Activated CD4-positive, alpha-beta T cell treated with anti-CD3 and anti-CD28 coated beads for 36 hours (primary cell): ENCODE data around the gene ASCC3. TPM values are rescaled to one million over a fixed set of nuclear protein-coding genes. Genes with fewer than 3 reads are reported as not detected.

ENCODE experiments used
- ATAC-seq: fragments of 200-7000 bp; cut with Tn5 transposase; one replicate; pipeline ENCODE4 v1.10.0; 2021; ENCODE audit warnings: mild to moderate bottlenecking, moderate library complexity
- CTCF ChIA-PET: fragments of 350-600 bp; sonication (Branson Sonifier 250); formaldehyde crosslinking; loops from one replicate; lab custom pipeline; 2021; ENCODE audit warnings: antibody characterized with exemption; lab: Charles Lee
- POLR2A ChIA-PET: fragments of 350-600 bp; sonication (Branson Sonifier 250); formaldehyde crosslinking; loops from one replicate; lab custom pipeline; 2021; ENCODE audit warnings: antibody characterized with exemption, inconsistent platforms; lab: Charles Lee
- DNase-seq: peaks from one replicate; pipeline ENCODE4 v3.0.0-alpha.2; 2020
- H3K27ac Mint-ChIP-seq: one replicate; pipeline ENCODE4 v1.8.0; 2021; ENCODE audit warnings: mixed read lengths
- H3K27me3 Mint-ChIP-seq: one replicate; pipeline ENCODE4 v1.8.0; 2021; ENCODE audit warnings: mixed read lengths
- H3K36me3 Mint-ChIP-seq: one replicate; pipeline ENCODE4 v1.8.0; 2021; ENCODE audit warnings: low read depth, mixed read lengths
- H3K4me1 Mint-ChIP-seq: one replicate; pipeline ENCODE4 v1.8.0; 2021; ENCODE audit warnings: mixed read lengths
- H3K4me3 Mint-ChIP-seq: one replicate; pipeline ENCODE4 v1.8.0; 2021; ENCODE audit warnings: mild to moderate bottlenecking, moderate library complexity, mixed read lengths
- H3K9me3 Mint-ChIP-seq: one replicate; pipeline ENCODE4 v1.8.0; 2021; ENCODE audit warnings: low read depth, mixed read lengths
- intact Hi-C, 2 experiments: fragments of 100-400 bp; cut with DNase I in 1 of 2; cut with micrococcal nuclease in 1 of 2; formaldehyde crosslinking; loops; one replicate each; pipeline versions ENCODE4 v1.14.2 to v1.15.1; 2022 to 2024; cut with DNase I, micrococcal nuclease
- total RNA-seq, 2 experiments: library from RNA; stranded (reverse); gene quantifications; one replicate each; pipeline ENCODE4 v1.2.3, GENCODE V29; 2021

The ASCC3 gene
- total RNA-seq, 2 experiments from 2014 or later: 50.3 to 53.4 TPM

DNA sequence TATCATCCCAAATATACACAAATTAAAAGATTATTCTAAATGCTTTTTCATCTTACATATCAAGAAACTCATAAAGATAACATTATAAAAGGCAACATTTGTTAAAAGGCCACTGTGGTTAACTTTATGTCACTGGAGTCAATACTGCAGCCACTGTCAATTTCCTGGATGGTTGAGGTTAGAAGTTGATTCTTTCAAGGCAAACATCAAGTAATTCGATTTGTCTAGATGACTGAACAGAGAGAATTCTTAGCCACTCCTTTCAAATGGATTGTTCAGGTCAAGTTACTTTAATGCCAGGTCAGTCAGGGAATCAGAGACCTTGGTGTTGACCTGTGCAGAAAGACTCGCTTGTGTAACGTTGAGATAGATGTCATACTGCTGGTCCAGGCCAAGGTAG, 372.0 kb downstream of the ASCC3 start:
- no peaks in the 10 kb centered on the region for H3K4me1 Mint-ChIP-seq
- H3K27me3 Mint-ChIP-seq: no peaks in the 10 kb centered on the region
- no peaks in the 10 kb centered on the region for H3K9me3 Mint-ChIP-seq
- ATAC-seq (no peak), DNase-seq (no peak)
- ChIA-PET POLR2A (no interaction called here), CTCF (no interaction called here)
- no peak overlapping the region for H3K4me3 Mint-ChIP-seq
- H3K36me3 Mint-ChIP-seq: peaks cover 41% of the 10 kb centered on the region
- H3K27ac Mint-ChIP-seq: no peak overlapping the region
- intact Hi-C loops: no loop called here

GRCh38 chr6:100506651-100507050, 374.5 kb downstream of the ASCC3 start:
- intact Hi-C loops: no loop called here
- no peaks in the 10 kb centered on the region for H3K9me3 Mint-ChIP-seq
- ATAC-seq (no peak), DNase-seq (no peak)
- H3K36me3 Mint-ChIP-seq: peaks cover 25% of the 10 kb centered on the region
- no peak overlapping the region for H3K27ac Mint-ChIP-seq
- CTCF ChIA-PET: no interaction called here
- no peaks in the 10 kb centered on the region for H3K4me1 Mint-ChIP-seq
- H3K4me3 Mint-ChIP-seq: no peak overlapping the region
- POLR2A ChIA-PET: no interaction called here
- peaks cover 2% of the 10 kb centered on the region for H3K27me3 Mint-ChIP-seq

GRCh38 chr6:100504786-100505737, 376.1 kb downstream of the ASCC3 start:
- peak; percentile 6 for ATAC-seq
- POLR2A ChIA-PET: no interaction called here
- Mint-ChIP-seq H3K9me3 (no peaks in the 10 kb centered on the region), H3K36me3 (peaks cover 13% of the 10 kb centered on the region), H3K4me3 (no peak overlapping the region), H3K27ac (no peak overlapping the region), H3K4me1 (no peaks in the 10 kb centered on the region), H3K27me3 (peaks cover 7% of the 10 kb centered on the region)
- CTCF ChIA-PET: no interaction called here
- intact Hi-C loops: no loop called here
- no peak for DNase-seq

DNA sequence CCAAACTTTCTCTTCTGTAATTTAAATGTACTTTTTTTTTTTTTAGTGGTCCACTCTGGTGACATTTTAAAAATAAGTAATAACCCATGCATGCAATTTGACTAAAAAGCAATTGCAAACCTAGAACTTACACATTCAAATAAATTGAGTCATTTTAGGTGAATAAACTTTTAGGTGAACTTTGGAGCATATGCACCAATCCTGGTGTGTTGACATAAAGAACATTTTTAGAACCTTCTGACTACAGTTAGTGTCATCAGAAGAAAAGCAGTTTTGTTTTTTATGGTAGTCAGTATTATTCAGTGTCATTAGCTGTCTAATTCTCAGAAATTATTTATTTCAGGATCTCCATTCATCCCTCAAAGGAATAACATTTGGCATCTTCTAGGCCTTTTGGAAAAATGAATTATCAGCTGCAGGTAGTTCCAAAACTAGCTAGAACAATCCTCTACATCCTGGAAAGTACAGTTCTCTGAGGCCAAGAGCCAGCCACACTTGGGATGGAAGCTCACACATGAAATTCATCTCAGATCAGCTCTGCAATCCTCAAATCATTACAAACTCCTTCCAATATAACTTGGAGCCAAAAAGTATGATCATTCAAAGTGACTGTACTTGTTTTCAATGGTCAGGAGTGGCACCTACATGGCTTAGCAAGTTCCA, 378.0 kb downstream of the ASCC3 start:
- Mint-ChIP-seq H3K36me3 (peaks cover 4% of the 10 kb centered on the region), H3K27me3 (peaks cover 17% of the 10 kb centered on the region), H3K4me1 (no peaks in the 10 kb centered on the region), H3K27ac (no peak overlapping the region), H3K4me3 (no peak overlapping the region), H3K9me3 (peaks cover 3% of the 10 kb centered on the region)
- intact Hi-C loops: no loop called here
- ChIA-PET CTCF (interaction anchor here (0.6 to 1.0 kb wide), 2 partner anchors 47 to 403 kb away, joined by 3 to 8 read pairs; no protein-coding TSS in a partner anchor), POLR2A (no interaction called here)
- no peak for ATAC-seq
- no peak for DNase-seq

- Mint-ChIP-seq H3K4me1 (no peaks in the 10 kb centered on the region), H3K36me3 (peaks cover 3% of the 10 kb centered on the region), H3K4me3 (no peak overlapping the region), H3K27ac (no peak overlapping the region), H3K27me3 (peaks cover 45% of the 10 kb centered on the region), H3K9me3 (peaks cover 5% of the 10 kb centered on the region)
- ATAC-seq (no peak), DNase-seq (no peak)
- ChIA-PET CTCF (no interaction called here), POLR2A (no interaction called here)
- intact Hi-C loops: no loop called here
These were observed 387.8 kb downstream of the ASCC3 start for GRCh38 chr6:100493206-100493888.

GRCh38 chr6:100491952-100492670, 389.0 kb downstream of the ASCC3 start:
- intact Hi-C loops: no loop called here
- H3K27ac Mint-ChIP-seq: no peak overlapping the region
- DNase-seq (no peak), ATAC-seq (no peak)
- CTCF ChIA-PET: no interaction called here
- POLR2A ChIA-PET: no interaction called here
- no peaks in the 10 kb centered on the region for H3K4me1 Mint-ChIP-seq
- peaks cover 5% of the 10 kb centered on the region for H3K9me3 Mint-ChIP-seq
- H3K36me3 Mint-ChIP-seq: no peaks in the 10 kb centered on the region
- no peak overlapping the region for H3K4me3 Mint-ChIP-seq
- peaks cover 48% of the 10 kb centered on the region for H3K27me3 Mint-ChIP-seq

DNA sequence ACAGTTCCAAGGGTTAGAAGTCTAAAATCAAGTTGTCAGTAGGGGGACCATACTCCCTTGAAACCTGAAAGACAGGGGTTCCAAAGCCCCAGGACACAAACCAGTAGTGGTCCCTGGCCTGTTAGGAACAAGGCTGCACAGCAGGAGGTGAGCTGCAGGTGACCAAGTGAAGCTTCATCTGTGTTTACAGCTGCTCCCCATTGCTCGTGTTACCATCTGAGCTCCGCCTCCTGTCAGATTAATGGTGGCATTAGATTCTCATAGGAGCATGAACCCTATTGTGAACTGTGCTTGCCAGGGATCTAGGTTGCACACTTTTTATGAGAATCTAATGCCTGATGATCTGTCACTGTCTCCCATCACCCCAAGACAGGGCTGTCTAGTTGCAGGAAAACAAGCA, 391.1 kb downstream of the ASCC3 start:
- Mint-ChIP-seq H3K9me3 (no peaks in the 10 kb centered on the region), H3K4me1 (peaks cover under 1% of the 10 kb centered on the region), H3K27me3 (peaks cover 45% of the 10 kb centered on the region), H3K36me3 (no peaks in the 10 kb centered on the region), H3K4me3 (no peak overlapping the region), H3K27ac (no peak overlapping the region)
- ChIA-PET POLR2A (no interaction called here), CTCF (no interaction called here)
- DNase-seq: no peak
- no peak for ATAC-seq
- intact Hi-C loops: no loop called here

DNA sequence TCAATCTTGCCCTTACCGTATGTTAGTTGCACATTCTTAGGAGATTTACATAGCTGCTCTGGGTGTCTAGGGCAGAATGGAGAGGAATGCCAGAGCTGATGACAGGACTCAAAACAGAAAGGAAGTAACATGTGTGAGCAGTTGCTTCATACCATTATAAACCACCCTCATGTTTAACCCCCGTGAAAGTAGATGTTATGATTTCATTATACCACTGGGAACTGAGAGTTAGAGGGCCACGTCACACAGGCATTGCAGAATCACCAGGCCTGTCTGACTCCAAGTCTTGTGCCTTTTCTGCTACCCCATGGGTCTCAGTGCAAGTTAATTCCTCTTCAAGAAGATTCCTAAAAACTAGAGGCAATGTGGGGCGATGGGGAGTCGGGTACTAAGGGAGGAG, 392.9 kb downstream of the ASCC3 start:
- peaks cover 44% of the 10 kb centered on the region for H3K27me3 Mint-ChIP-seq
- no peaks in the 10 kb centered on the region for H3K36me3 Mint-ChIP-seq
- H3K27ac Mint-ChIP-seq: no peak overlapping the region
- ChIA-PET POLR2A (no interaction called here), CTCF (no interaction called here)
- DNase-seq (no peak), ATAC-seq (no peak)
- no peaks in the 10 kb centered on the region for H3K9me3 Mint-ChIP-seq
- no peak overlapping the region for H3K4me3 Mint-ChIP-seq
- intact Hi-C loops: no loop called here
- H3K4me1 Mint-ChIP-seq: peaks cover 6% of the 10 kb centered on the region

DNA sequence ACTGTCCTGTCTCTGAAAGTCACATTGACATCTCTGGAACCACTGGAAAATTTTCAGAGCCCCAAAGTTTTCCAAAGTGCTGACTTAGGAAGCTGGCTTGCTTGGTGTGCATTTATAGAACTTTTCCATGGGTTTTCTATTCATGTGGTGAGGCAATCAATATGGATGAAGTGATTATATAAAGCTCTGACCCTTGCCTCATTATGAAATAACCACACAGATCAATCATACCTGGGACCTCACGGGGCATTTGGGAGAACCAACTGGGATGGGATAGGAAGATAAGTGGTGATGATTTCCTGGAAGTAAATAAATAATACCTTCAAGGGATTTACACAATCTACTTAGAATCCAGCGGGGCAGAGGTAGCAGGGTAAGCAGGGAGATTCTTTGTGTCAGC, 393.5 kb downstream of the ASCC3 start:
- H3K4me1 Mint-ChIP-seq: peaks cover 6% of the 10 kb centered on the region
- no peak overlapping the region for H3K27ac Mint-ChIP-seq
- H3K36me3 Mint-ChIP-seq: no peaks in the 10 kb centered on the region
- intact Hi-C loops: no loop called here
- H3K9me3 Mint-ChIP-seq: no peaks in the 10 kb centered on the region
- DNase-seq: no peak
- CTCF ChIA-PET: no interaction called here
- H3K4me3 Mint-ChIP-seq: no peak overlapping the region
- peaks cover 42% of the 10 kb centered on the region for H3K27me3 Mint-ChIP-seq
- no peak for ATAC-seq
- POLR2A ChIA-PET: no interaction called here

DNA sequence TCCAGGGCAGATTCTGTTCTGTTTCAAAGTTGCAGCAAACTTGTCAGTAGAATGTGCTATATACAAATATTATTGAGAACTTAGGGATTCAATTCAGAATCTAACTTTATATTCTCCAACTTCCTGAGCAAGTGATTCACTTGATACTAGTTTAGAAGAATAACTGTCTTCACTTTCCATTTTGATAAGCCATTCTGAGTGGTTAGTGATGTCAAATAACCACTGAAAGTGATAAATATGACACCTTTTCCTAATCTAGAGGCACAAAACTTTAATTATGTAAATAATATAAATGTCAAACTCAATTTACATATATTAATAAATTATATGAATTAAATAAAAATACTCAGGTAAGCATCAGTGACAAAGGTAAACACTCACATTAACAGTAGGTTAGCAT, 395.9 kb downstream of the ASCC3 start:
- H3K27me3 Mint-ChIP-seq: peaks cover 28% of the 10 kb centered on the region
- DNase-seq (no peak), ATAC-seq (no peak)
- POLR2A ChIA-PET: no interaction called here
- no peak overlapping the region for H3K4me3 Mint-ChIP-seq
- CTCF ChIA-PET: no interaction called here
- intact Hi-C loops: no loop called here
- H3K27ac Mint-ChIP-seq: no peak overlapping the region
- no peaks in the 10 kb centered on the region for H3K9me3 Mint-ChIP-seq
- H3K4me1 Mint-ChIP-seq: peaks cover 6% of the 10 kb centered on the region
- no peaks in the 10 kb centered on the region for H3K36me3 Mint-ChIP-seq

DNA sequence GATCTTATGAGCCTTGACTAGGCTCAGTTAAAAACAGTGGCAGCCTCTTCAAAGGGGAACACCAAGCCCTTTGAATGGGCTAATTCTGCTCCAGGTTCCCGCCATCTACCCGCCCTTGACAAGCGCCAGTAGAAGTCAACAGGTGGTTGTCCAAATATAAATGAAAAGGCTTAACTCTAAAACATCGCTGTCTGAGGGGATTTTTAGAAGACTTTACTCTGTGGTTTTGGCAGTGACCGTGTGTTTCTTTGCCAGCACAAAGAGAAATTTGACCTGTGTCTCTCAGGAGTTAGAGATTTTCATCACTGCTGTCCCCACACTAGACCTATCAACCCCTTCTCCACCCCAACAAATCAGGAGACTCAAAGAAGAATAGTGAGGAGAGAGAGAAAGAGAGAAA, 396.7 kb downstream of the ASCC3 start:
- POLR2A ChIA-PET: no interaction called here
- CTCF ChIA-PET: no interaction called here
- intact Hi-C loops: no loop called here
- H3K27me3 Mint-ChIP-seq: peaks cover 26% of the 10 kb centered on the region
- H3K9me3 Mint-ChIP-seq: no peaks in the 10 kb centered on the region
- no peak overlapping the region for H3K4me3 Mint-ChIP-seq
- ATAC-seq (no peak), DNase-seq (no peak)
- peaks cover 6% of the 10 kb centered on the region for H3K4me1 Mint-ChIP-seq
- H3K36me3 Mint-ChIP-seq: no peaks in the 10 kb centered on the region
- no peak overlapping the region for H3K27ac Mint-ChIP-seq
